Cortex of kidney (tissue), 1 donor: ENCODE data around the gene AFAP1.

Experiments
- DNase-seq: peaks from one replicate; lab custom pipeline; 2025; lab: John Stamatoyannopoulos, UW

Gene AFAP1

GRCh38 chr4:7716010-7716721 is 223.5 kb downstream of the AFAP1 start:
- DNase-seq = no peak

GRCh38 chr4:7715271-7716009 is 224.2 kb downstream of the AFAP1 start:
- DNase-seq = no peak

- no peak for DNase-seq
These were observed 224.9 kb downstream of the AFAP1 start for GRCh38 chr4:7714738-7715137.

- DNase-seq = no peak
These were observed 225.5 kb downstream of the AFAP1 start for GRCh38 chr4:7714176-7714575.

- DNase-seq = no peak
These were observed 225.9 kb downstream of the AFAP1 start for GRCh38 chr4:7713757-7714156.

- no peak for DNase-seq
These were observed 227.5 kb downstream of the AFAP1 start for GRCh38 chr4:7712021-7712671.

GRCh38 chr4:7711307-7711963 is 228.2 kb downstream of the AFAP1 start:
- DNase-seq = no peak

GRCh38 chr4:7710576-7711306 is 228.9 kb downstream of the AFAP1 start:
- no peak for DNase-seq

GRCh38 chr4:7710126-7710525 is 229.5 kb downstream of the AFAP1 start:
- no peak for DNase-seq

- no peak for DNase-seq
These were observed 230.2 kb downstream of the AFAP1 start for GRCh38 chr4:7709431-7709830.

GRCh38 chr4:7708981-7709380 is 230.7 kb downstream of the AFAP1 start:
- no peak for DNase-seq
